MCF 10A (cell line): ENCODE measurements around the gene HSD3B2. TPM values are rescaled to one million over a fixed set of nuclear protein-coding genes. Genes with fewer than 3 reads are reported as not detected.

Experiments used
- BruUV-seq: library from RNA; stranded (reverse); fragments of 400-500 nt; replicated peaks from 2 replicates; lab custom pipeline; 2021; lab: Mats Ljungman, UMichigan
- CTCF ChIA-PET: fragments of 300-600 bp; sonication (Branson Sonifier 250); formaldehyde crosslinking; extraction: SDS; loops from one replicate; lab custom pipeline; 2021; ENCODE audit warnings: antibody characterized with exemption, inconsistent platforms; lab: Yijun Ruan, JAX
- POLR2A ChIA-PET: fragments of 300-600, 350-650 bp; sonication (Branson Sonifier 250); formaldehyde crosslinking; extraction: SDS; loops from one replicate; lab custom pipeline; 2020; ENCODE audit warnings: antibody characterized with exemption, inconsistent platforms; lab: Yijun Ruan, JAX
- DNase-seq: peaks from one replicate; pipeline ENCODE4 v3.0.0-alpha.2; 2018; ENCODE audit not compliant: unreplicated experiment
- H3K27ac Mint-ChIP-seq: one replicate; pipeline ENCODE4 v1.8.0; 2022; ENCODE audit warnings: mild to moderate bottlenecking, low read depth, mixed read lengths; ENCODE audit not compliant: unreplicated experiment
- H3K27me3 Mint-ChIP-seq: one replicate; pipeline ENCODE4 v1.8.0; 2022; ENCODE audit warnings: mixed read lengths; ENCODE audit not compliant: insufficient read depth, unreplicated experiment
- H3K36me3 Mint-ChIP-seq: one replicate; pipeline ENCODE4 v1.8.0; 2022; ENCODE audit warnings: mild to moderate bottlenecking, moderate library complexity, mixed read lengths; ENCODE audit not compliant: insufficient read depth, unreplicated experiment
- H3K4me1 Mint-ChIP-seq: one replicate; pipeline ENCODE4 v1.8.0; 2022; ENCODE audit warnings: mixed read lengths; ENCODE audit not compliant: insufficient read depth, unreplicated experiment
- H3K4me3 Mint-ChIP-seq: one replicate; pipeline ENCODE4 v1.8.0; 2022; ENCODE audit warnings: mild to moderate bottlenecking, moderate library complexity, mixed read lengths; ENCODE audit not compliant: unreplicated experiment
- H3K9me3 Mint-ChIP-seq: one replicate; pipeline ENCODE4 v1.8.0; 2022; ENCODE audit warnings: mixed read lengths; ENCODE audit not compliant: unreplicated experiment
- intact Hi-C: fragments of 100-400 bp; cut with micrococcal nuclease; formaldehyde crosslinking; loops from 2 replicates; pipeline ENCODE4 v1.14.1; 2022
- total RNA-seq: library from RNA; stranded (reverse); gene quantifications from 2 replicates; pipeline ENCODE4 v1.2.3, GENCODE V29; 2022
- TF ChIP-seq, protein P1 (sequence below): fragments of 200-600 bp; IDR thresholded peaks from one replicate; pipeline ENCODE4 v1.8.0; 2022; ENCODE audit warnings: antibody characterized with exemption, mild to moderate bottlenecking; ENCODE audit not compliant: unreplicated experiment

Gene HSD3B2
- total RNA-seq, 1 experiment from 2014 or later: not detected

DNA sequence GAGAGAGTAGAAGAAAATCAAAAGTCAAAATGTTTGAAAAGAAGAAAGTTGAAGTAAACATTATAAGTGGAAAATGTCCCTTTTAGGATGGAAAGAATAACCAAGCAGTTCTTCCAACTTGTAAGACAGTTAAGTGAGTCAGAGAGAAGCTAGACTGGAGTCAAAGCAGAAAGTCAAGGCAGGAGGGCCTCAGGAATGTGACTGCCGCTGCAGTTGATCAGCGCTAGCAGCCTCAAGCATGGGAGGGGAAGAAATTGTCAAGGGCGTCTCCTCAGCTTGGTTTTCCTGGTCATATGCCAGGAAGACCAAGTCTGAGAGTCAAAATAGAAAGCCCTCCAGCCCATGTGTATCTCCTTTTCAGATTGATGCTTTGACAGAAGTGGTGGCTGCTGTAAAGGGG, 23.2 kb upstream of the HSD3B2 start:
- Mint-ChIP-seq H3K4me1 (peaks cover 5% of the 10 kb centered on the region), H3K27ac (no peak overlapping the region), H3K4me3 (no peak overlapping the region), H3K9me3 (no peaks in the 10 kb centered on the region), H3K36me3 (no peaks in the 10 kb centered on the region), H3K27me3 (no peaks in the 10 kb centered on the region)
- intact Hi-C loops: no loop called here
- CTCF ChIA-PET: interaction anchor here (1.5 kb wide), 1 partner anchor 84 kb away, joined by 5 read pairs; no protein-coding TSS in a partner anchor
- BruUV-seq: no TSS peak
- no peak for DNase-seq
- POLR2A ChIA-PET: no interaction called here
- TF ChIP-seq, protein P1, sequence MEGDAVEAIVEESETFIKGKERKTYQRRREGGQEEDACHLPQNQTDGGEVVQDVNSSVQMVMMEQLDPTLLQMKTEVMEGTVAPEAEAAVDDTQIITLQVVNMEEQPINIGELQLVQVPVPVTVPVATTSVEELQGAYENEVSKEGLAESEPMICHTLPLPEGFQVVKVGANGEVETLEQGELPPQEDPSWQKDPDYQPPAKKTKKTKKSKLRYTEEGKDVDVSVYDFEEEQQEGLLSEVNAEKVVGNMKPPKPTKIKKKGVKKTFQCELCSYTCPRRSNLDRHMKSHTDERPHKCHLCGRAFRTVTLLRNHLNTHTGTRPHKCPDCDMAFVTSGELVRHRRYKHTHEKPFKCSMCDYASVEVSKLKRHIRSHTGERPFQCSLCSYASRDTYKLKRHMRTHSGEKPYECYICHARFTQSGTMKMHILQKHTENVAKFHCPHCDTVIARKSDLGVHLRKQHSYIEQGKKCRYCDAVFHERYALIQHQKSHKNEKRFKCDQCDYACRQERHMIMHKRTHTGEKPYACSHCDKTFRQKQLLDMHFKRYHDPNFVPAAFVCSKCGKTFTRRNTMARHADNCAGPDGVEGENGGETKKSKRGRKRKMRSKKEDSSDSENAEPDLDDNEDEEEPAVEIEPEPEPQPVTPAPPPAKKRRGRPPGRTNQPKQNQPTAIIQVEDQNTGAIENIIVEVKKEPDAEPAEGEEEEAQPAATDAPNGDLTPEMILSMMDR: no peak

DNA sequence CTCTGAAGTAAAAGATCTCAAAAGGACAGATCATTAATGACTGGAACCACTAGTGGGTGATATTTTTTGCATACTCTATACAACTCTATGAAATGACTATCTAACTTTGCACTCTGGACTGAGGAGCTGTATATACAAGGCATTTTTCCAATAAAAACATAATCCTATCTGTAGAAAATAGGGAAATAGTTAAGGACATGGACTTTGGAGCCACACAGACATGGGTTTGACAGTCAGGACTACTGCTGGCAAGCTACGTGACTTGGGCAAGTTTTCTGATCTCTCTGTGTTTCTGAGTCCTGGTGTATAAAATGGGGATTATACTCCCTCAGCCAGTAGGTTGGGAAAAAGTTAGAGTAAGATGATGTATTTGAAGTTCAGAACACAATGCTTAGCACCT, 20.9 kb upstream of the HSD3B2 start:
- BruUV-seq: no TSS peak
- H3K36me3 Mint-ChIP-seq: no peaks in the 10 kb centered on the region
- no peak for DNase-seq
- TF ChIP-seq, protein P1: no peak
- no peak overlapping the region for H3K4me3 Mint-ChIP-seq
- no peaks in the 10 kb centered on the region for H3K27me3 Mint-ChIP-seq
- no peak overlapping the region for H3K27ac Mint-ChIP-seq
- POLR2A ChIA-PET: no interaction called here
- intact Hi-C loops: no loop called here
- CTCF ChIA-PET: interaction anchor here (0.6 kb wide), 1 partner anchor 471 kb away, joined by 3 read pairs; no protein-coding TSS in a partner anchor
- peaks cover 5% of the 10 kb centered on the region for H3K4me1 Mint-ChIP-seq
- H3K9me3 Mint-ChIP-seq: no peaks in the 10 kb centered on the region

DNA sequence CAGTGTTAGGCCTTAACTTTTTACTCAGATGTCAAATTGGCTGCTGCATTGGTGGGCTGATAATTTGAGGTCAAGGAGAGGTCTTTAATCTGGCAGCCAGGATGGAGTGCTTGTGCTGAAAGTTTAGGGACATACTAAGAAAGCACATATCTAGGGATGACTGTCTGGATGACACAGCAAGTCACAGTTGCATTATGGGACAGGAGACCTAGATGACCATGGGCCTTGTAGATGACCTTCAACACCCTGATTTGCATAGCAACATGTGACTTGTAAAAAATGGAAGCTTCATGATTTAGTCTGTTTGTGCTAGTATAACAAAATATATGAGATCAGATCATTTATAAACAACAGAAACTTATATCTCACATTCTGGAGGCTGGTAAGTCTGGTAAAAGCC, 18.0 kb upstream of the HSD3B2 start:
- ChIA-PET CTCF (interaction anchor here (0.6 to 1.5 kb wide), 2 partner anchors 9 to 26 kb away, joined by 3 read pairs; no protein-coding TSS in a partner anchor), POLR2A (no interaction called here)
- DNase-seq: no peak
- TF ChIP-seq, protein P1: no peak
- Mint-ChIP-seq H3K27me3 (peaks cover 3% of the 10 kb centered on the region), H3K36me3 (no peaks in the 10 kb centered on the region), H3K27ac (no peak overlapping the region), H3K9me3 (no peaks in the 10 kb centered on the region), H3K4me3 (no peak overlapping the region), H3K4me1 (no peaks in the 10 kb centered on the region)
- intact Hi-C loops: no loop called here
- no TSS peak for BruUV-seq

DNA sequence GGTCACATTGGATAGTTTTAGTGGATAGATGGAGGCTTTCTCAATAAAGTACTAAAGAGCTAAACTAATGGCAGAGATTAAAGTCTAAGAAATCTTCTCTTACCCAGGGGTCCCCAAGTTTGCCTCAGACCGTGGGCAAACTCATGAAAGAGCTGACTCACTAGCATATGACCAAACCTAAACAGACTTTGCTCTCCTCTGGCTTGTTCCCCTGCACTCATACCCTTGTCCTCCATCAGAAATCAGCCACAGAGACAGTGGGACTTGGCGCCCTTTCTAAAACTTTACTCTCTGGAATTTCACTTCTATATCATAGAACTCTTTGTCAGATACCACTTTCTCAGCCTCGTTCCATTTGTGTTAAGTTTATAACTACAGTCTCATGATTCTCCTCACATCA, 17.0 kb upstream of the HSD3B2 start:
- ChIA-PET POLR2A (no interaction called here), CTCF (no interaction called here)
- intact Hi-C loops: no loop called here
- TF ChIP-seq, protein P1: no peak
- BruUV-seq: no TSS peak
- no peaks in the 10 kb centered on the region for H3K4me1 Mint-ChIP-seq
- no peaks in the 10 kb centered on the region for H3K36me3 Mint-ChIP-seq
- H3K4me3 Mint-ChIP-seq: no peak overlapping the region
- no peaks in the 10 kb centered on the region for H3K9me3 Mint-ChIP-seq
- H3K27me3 Mint-ChIP-seq: peaks cover 11% of the 10 kb centered on the region
- no peak for DNase-seq
- no peak overlapping the region for H3K27ac Mint-ChIP-seq
